ENCODE data around the gene APC. TPM values are rescaled to one million over a fixed set of nuclear protein-coding genes. Genes with fewer than 3 reads are reported as not detected.
A peak's percentile ranks its signal among the peaks of the same experiment; 100 is the strongest.

The APC gene
- total and polyA plus RNA-seq, 2 of the 13 experiments (the other 11 are each of a cell fraction or from before 2014, with no cell fraction given), result 6.1 to 19.0 TPM

DNA sequence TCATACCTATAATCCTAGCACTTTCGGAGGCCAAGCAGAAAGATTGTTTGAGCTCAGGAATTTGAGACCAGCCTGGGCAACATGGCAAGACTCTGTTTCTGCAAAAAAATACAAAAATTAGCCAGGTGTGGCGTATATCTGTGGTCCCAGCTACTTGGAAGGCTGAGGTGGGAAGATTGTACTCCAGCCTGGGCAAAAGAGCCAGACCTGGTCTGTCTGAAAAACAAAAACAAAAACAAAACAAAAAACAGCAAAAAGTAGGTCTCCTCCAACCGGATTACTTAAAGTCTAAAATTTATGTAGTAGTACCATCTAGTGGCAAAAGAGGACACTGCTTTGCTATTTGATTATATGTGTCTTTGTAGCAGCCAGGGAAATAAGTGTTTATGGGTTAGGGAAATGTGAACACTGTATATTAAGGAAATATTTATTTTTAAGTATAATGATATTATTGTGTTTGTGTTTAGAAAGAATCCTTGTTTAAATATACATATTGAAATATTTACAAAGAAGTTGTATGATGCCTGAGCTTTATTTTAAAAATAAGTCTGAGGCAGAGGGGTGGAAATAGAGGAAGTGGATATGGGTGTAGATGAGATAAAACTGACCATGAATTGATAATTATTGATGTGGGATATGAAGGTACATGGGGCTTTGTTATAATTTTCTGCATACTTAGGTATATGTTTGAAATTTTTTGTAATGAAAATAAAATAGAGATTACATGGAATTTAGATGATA is 20.0 kb downstream of the APC start:
- ATAC-seq, result peak; percentile 85
- no peaks in the 10 kb centered on the region for H3K79me2 ChIP-seq (ENCODE audit: insufficient read depth, low read length)
- no peak overlapping the region for H2AFZ ChIP-seq (ENCODE audit: low read length)
- WGBS (ENCODE audit: low lambda C conversion rate), result 62% methylated on average over 3 of the region's 3 CpGs
- intact Hi-C loops (cut with micrococcal nuclease; ENCODE audit: unreplicated experiment), result loop anchor here (1.0 to 5.0 kb wide), 3 partner anchors 50 to 206 kb away; no protein-coding TSS in a partner anchor
- H3K36me3 ChIP-seq (replicated peaks in 1 of 2; ENCODE audit: control insufficient read depth in 1 of 2, insufficient read depth in 2 of 2, low read length in 2 of 2), result peaks cover 0 to 3% of the 10 kb centered on the region in 2 experiments; a peak in 2 of 5 replicates
- H3K4me2 ChIP-seq (ENCODE audit: low read depth, low read length), result no peak overlapping the region
- peak; percentile 69 for FAIRE-seq
- H3K27ac ChIP-seq (ENCODE audit: extremely low read length, insufficient read depth, low read length), result no peak overlapping the region
- no peak overlapping the region for H3K4me3 ChIP-seq (replicated peaks in 1 of 3; ENCODE audit: insufficient read depth in 1 of 3, low read depth in 2 of 3, low read length in 3 of 3)
- peak; percentile 61 for DNase-seq (ENCODE audit: low spot score)
- no peaks in the 10 kb centered on the region for H3K27me3 ChIP-seq (ENCODE audit: control insufficient read depth in 1 of 2, insufficient read depth in 2 of 2, low read length in 2 of 2)
- in situ Hi-C loops (cut with HindIII; ENCODE audit: extremely low pct_ligation_motif_present, low pct_unique_long_range_greater_than_20kb), result loop anchor here (5.0 kb wide), 1 partner anchor 205 kb away; no protein-coding TSS in a partner anchor
- TF ChIP-seq KLF9 (CRISPR knock-in tag; IDR thresholded peaks at IDR 0.05; ENCODE audit: low read depth) (no peak), STAG1 (CRISPR knock-in tag; IDR thresholded peaks at IDR 0.05) (peak; percentile 77), ZNF121 (CRISPR knock-in tag; IDR thresholded peaks at IDR 0.05) (0 out of 2 replicates have a peak, but pooled peaks have one; percentile 18), TERF1 (CRISPR knock-in tag; IDR thresholded peaks at IDR 0.05) (no peak), RAD21 (CRISPR knock-in tag; IDR thresholded peaks at IDR 0.05) (0 out of 2 replicates have a peak, but pooled peaks have one; percentile 36), MYPOP (CRISPR knock-in tag; IDR thresholded peaks at IDR 0.05) (no peak), KMT2A (CRISPR knock-in tag; IDR thresholded peaks at IDR 0.05) (no peak), SMC3 (IDR thresholded peaks at IDR 0.05; ENCODE audit: low read length) (peak; percentile 64)
- TF ChIP-seq, protein P1, sequence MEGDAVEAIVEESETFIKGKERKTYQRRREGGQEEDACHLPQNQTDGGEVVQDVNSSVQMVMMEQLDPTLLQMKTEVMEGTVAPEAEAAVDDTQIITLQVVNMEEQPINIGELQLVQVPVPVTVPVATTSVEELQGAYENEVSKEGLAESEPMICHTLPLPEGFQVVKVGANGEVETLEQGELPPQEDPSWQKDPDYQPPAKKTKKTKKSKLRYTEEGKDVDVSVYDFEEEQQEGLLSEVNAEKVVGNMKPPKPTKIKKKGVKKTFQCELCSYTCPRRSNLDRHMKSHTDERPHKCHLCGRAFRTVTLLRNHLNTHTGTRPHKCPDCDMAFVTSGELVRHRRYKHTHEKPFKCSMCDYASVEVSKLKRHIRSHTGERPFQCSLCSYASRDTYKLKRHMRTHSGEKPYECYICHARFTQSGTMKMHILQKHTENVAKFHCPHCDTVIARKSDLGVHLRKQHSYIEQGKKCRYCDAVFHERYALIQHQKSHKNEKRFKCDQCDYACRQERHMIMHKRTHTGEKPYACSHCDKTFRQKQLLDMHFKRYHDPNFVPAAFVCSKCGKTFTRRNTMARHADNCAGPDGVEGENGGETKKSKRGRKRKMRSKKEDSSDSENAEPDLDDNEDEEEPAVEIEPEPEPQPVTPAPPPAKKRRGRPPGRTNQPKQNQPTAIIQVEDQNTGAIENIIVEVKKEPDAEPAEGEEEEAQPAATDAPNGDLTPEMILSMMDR (CRISPR knock-in tag; IDR thresholded peaks at IDR 0.05), result peak; percentile 72
- H3K4me1 ChIP-seq (ENCODE audit: insufficient read depth, low read length), result no peaks in the 10 kb centered on the region
- CTCF ChIA-PET (ENCODE audit: low intra/inter-chr PET ratio, low total read pairs), result interaction anchor here (1.2 to 3.2 kb wide), 3 partner anchors 65 to 206 kb away, joined by 3 to 20 read pairs (median 19); partner anchors contain the start of gene REEP5
- BruUV-seq (replicated peaks), result no TSS peak
- POLR2A ChIA-PET, result no interaction called here
- no peaks in the 10 kb centered on the region for H3K9me3 ChIP-seq (ENCODE audit: low read length)
- no peaks in the 10 kb centered on the region for H4K20me1 ChIP-seq (ENCODE audit: insufficient read depth, low read length)
- no peak overlapping the region for H3K9ac ChIP-seq (ENCODE audit: insufficient read depth, low read depth, low read length)
